A673 (cell line): Measurements from ENCODE around the gene NOL12. TPM values are rescaled to one million over a fixed set of nuclear protein-coding genes. Genes with fewer than 3 reads are reported as not detected.

Source experiments
- BruUV-seq: library from RNA; stranded (reverse); fragments of 400-500 nt; replicated peaks from 2 replicates; lab custom pipeline; 2021; lab: Mats Ljungman, UMichigan
- CTCF ChIA-PET: fragments of 300-600 bp; sonication (Branson Sonifier 250); formaldehyde crosslinking; loops from one replicate; lab custom pipeline; 2022; ENCODE audit warnings: antibody characterized with exemption; lab: Charles Lee
- POLR2A ChIA-PET: fragments of 300-600 bp; sonication (Branson Sonifier 250); formaldehyde crosslinking; loops from one replicate; lab custom pipeline; 2022; ENCODE audit warnings: antibody characterized with exemption; ENCODE audit not compliant: low non-redundant PET; lab: Charles Lee
- DNase-seq: peaks from one replicate; pipeline ENCODE4 v3.0.0-alpha.2; 2015; ENCODE audit warnings: low spot score
- H3K27ac ChIP-seq: fragments of 200-600 bp; sonication (generic); 2 replicates; pipeline ENCODE4 v1.5.1; 2016; ENCODE audit warnings: mixed run types, low read depth, mild to moderate bottlenecking, mixed read lengths, antibody characterized with exemption, low read length; ENCODE audit not compliant: poor library complexity, severe bottlenecking
- H3K27me3 ChIP-seq: fragments of 200-600 bp; sonication (generic); replicated peaks from 2 replicates; pipeline ENCODE4 v1.6.1; 2017; ENCODE audit warnings: mixed run types, low read depth, mild to moderate bottlenecking, mixed read lengths, antibody characterized with exemption, low read length; ENCODE audit not compliant: insufficient read depth, poor library complexity
- H3K36me3 ChIP-seq: fragments of 200-600 bp; sonication (generic); 2 replicates; pipeline ENCODE4 v1.6.1; 2016; ENCODE audit warnings: mixed run types, mild to moderate bottlenecking, mixed read lengths, antibody characterized with exemption, low read length; ENCODE audit not compliant: insufficient read depth, poor library complexity, severe bottlenecking
- H3K4me1 ChIP-seq: fragments of 200-600 bp; sonication (generic); 2 replicates; pipeline ENCODE4 v1.6.1; 2017; ENCODE audit warnings: mixed run types, mild to moderate bottlenecking, mixed read lengths, antibody characterized with exemption, low read length; ENCODE audit not compliant: insufficient read depth, poor library complexity, severe bottlenecking
- H3K4me3 ChIP-seq: fragments of 200-600 bp; sonication (generic); 2 replicates; pipeline ENCODE4 v1.5.1; 2016; ENCODE audit warnings: low read depth, mixed run types, mild to moderate bottlenecking, mixed read lengths, low read length; ENCODE audit not compliant: poor library complexity, severe bottlenecking
- H3K9me3 ChIP-seq: fragments of 200-600 bp; sonication (generic); 2 replicates; pipeline ENCODE4 v1.6.1; 2016; ENCODE audit warnings: mixed run types, low read depth, mild to moderate bottlenecking, mixed read lengths, antibody characterized with exemption, low read length; ENCODE audit not compliant: poor library complexity, severe bottlenecking
- EZH2 ChIP-seq: fragments of 200-600 bp; sonication (generic); IDR thresholded peaks from 2 replicates; pipeline ENCODE4 v1.6.1; 2017; ENCODE audit warnings: borderline replicate concordance, low read depth, mild to moderate bottlenecking, mixed read lengths, antibody characterized with exemption, low read length; ENCODE audit not compliant: poor library complexity, severe bottlenecking
- intact Hi-C: fragments of 100-400 bp; cut with micrococcal nuclease; formaldehyde crosslinking; loops from one replicate; pipeline ENCODE4 v1.10.0; 2022; ENCODE audit not compliant: unreplicated experiment
- total RNA-seq: library from RNA; stranded (reverse); gene quantifications from 2 replicates; pipeline ENCODE4 v1.2.3, GENCODE V29; 2021
- TF ChIP-seq, protein P1 (sequence below): fragments of 300-800, 200-600 bp; sonication (generic); conservative IDR thresholded peaks from 2 replicates; pipeline ENCODE4 v1.5.1; 2017; ENCODE audit warnings: low read depth, mild to moderate bottlenecking, antibody characterized with exemption, low read length, moderate library complexity, mixed read lengths

Gene NOL12
- total RNA-seq, 1 experiment from 2014 or later, result 51.9 TPM

DNA sequence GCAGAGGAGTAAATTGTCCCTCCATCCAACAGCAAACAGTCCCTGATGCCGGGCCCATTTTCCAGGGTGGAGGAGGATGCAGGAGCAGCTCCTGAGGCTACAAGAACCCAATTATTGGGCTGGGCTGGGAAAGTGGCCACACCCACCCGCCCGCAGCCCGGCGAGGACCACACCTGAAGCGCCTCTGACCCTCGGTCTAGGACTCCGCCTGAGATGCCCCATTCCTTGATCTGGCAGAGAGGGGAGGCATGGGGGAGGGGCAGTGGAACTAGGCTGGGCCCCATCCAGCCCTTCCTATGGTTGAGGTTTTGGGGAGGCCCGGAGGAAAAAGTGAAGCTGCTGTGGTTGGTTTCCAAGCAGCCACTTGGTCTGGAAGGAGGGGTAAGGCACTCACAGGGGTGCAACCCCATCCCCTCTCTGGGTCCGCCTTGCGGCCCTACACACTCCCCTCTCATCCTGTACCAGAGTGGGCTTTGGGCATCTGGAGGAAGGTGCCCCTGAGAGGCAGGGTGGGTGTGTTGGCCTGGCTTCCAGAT, 13.2 kb upstream of the NOL12 start:
- Histone ChIP-seq H3K9me3 (no peaks in the 10 kb centered on the region), H3K27ac (no peak overlapping the region), H3K4me1 (peaks cover 24% of the 10 kb centered on the region), H3K27me3 (no peaks in the 10 kb centered on the region), H3K36me3 (no peaks in the 10 kb centered on the region), H3K4me3 (no peak overlapping the region)
- intact Hi-C loops, result no loop called here
- no peak for TF ChIP-seq EZH2
- TF ChIP-seq, protein P1, sequence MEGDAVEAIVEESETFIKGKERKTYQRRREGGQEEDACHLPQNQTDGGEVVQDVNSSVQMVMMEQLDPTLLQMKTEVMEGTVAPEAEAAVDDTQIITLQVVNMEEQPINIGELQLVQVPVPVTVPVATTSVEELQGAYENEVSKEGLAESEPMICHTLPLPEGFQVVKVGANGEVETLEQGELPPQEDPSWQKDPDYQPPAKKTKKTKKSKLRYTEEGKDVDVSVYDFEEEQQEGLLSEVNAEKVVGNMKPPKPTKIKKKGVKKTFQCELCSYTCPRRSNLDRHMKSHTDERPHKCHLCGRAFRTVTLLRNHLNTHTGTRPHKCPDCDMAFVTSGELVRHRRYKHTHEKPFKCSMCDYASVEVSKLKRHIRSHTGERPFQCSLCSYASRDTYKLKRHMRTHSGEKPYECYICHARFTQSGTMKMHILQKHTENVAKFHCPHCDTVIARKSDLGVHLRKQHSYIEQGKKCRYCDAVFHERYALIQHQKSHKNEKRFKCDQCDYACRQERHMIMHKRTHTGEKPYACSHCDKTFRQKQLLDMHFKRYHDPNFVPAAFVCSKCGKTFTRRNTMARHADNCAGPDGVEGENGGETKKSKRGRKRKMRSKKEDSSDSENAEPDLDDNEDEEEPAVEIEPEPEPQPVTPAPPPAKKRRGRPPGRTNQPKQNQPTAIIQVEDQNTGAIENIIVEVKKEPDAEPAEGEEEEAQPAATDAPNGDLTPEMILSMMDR, result no peak
- BruUV-seq, result no TSS peak
- POLR2A ChIA-PET, result no interaction called here
- DNase-seq, result no peak
- CTCF ChIA-PET, result no interaction called here

DNA sequence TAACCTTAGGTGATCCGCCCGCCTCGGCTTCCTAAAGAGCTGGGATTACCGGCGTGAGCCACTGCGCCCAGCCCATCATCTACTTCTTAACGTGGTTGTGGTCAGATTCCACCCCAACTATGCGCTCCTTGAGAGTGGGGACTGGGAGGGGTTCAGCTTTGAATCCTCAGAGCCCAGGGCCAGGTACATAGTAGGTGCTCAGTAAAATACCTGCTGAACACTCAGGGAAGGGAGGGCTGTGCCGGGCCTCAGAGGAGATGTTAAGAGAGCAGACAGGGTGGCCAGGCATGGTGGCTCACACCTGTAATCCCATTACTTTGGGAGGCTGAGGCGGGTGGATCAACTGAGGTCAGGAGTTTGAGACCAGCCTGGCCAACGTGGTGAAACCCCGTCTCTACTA, 11.9 kb upstream of the NOL12 start:
- intact Hi-C loops, result no loop called here
- ChIA-PET POLR2A (no interaction called here), CTCF (no interaction called here)
- no TSS peak for BruUV-seq
- TF ChIP-seq EZH2, result no peak
- TF ChIP-seq, protein P1, result no peak
- Histone ChIP-seq H3K4me3 (no peak overlapping the region), H3K9me3 (no peaks in the 10 kb centered on the region), H3K27me3 (no peaks in the 10 kb centered on the region), H3K4me1 (peaks cover 24% of the 10 kb centered on the region), H3K36me3 (no peaks in the 10 kb centered on the region), H3K27ac (no peak overlapping the region)
- DNase-seq, result no peak

DNA sequence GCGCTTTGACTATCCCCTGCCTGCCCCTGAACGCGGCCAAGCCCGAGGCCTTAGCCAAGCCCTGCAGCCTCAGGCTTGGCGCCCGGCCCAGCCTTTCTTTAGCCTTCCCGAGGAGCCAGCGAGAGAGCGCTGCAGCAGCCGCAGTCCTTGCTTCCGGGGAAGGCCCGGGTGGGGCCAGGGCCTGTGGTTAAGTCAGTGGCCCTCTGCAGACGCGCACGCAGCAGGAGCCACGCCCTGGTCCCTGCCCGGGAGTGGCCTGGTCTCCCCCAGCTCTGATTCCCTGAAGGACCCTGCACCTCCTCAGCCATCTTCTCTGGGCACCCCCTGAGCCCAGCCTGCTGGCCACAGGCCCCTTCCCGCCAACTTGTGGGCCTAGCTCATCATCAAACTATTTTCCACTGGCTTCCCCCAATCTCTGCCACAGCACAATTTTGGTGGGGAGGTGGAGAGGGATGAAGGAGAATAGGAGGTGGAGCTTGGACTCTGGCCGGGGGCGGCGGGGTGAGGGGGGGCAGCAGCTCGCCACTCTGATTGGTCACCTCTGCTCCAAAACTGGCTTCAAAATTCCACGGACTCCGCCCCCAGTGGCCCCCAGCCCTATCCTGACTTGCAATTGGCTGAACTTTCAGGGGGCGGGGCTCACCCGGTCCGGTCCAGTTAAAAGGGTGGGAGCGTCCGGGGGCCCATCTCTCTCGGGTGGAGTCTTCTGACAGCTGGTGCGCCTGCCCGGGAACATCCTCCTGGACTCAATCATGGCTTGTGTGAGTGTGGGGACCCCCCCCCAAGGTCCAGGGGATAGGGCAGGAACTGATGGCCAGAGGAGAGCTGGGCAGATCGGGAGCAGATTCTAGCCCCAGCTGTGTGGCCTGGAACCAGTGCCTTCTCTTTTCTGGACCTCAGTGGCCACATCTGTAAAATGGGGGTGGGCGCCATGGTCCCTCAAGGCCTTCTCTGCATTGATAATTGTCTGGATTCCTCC, 10.9 kb upstream of the NOL12 start, which contains the start of gene LGALS1:
Gene LGALS1, plus strand, starts transcription at position 686 of the 979 bp plus-strand sequence. Its CDS starts 67 bp downstream, at position 753.
- Histone ChIP-seq H3K27ac (peak within 1 kb of the TSS; percentile 92), H3K27me3 (no peaks in the 10 kb centered on the region), H3K4me3 (peak within 1 kb of the TSS; percentile 59), H3K9me3 (no peaks in the 10 kb centered on the region), H3K4me1 (peaks cover 24% of the 10 kb centered on the region), H3K36me3 (no peaks in the 10 kb centered on the region)
- TF ChIP-seq, protein P1, result no peak
- no peak for TF ChIP-seq EZH2
- ChIA-PET POLR2A (interaction anchor here (0.5 to 0.6 kb wide), 3 partner anchors 62 to 189 kb away, joined by 3 to 4 read pairs (median 3); no protein-coding TSS in a partner anchor), CTCF (interaction anchor here (0.9 to 1.4 kb wide), 2 partner anchors 14 to 32 kb away, joined by 3 to 4 read pairs; no protein-coding TSS in a partner anchor)
- peak; percentile 90 for DNase-seq
- BruUV-seq, result no TSS peak
- intact Hi-C loops, result loop anchor here (5.0 kb wide), 1 partner anchor 127 kb away; no protein-coding TSS in a partner anchor
